ENCODE data around the gene NR4A3. TPM values are rescaled to one million over a fixed set of nuclear protein-coding genes. Genes with fewer than 3 reads are reported as not detected.

NR4A3 gene
- total and polyA plus RNA-seq, 2 experiments from 2014 or later: 0.10 to 0.17 TPM

GRCh38 chr9:99819856-99820684 is 1.6 kb upstream of the NR4A3 start:
- H3F3A ChIP-seq (replicated peaks; ENCODE audit: low read depth): peaks cover 24% of the 10 kb centered on the region
- H3K27ac ChIP-seq (ENCODE audit: low read depth): peak overlapping the region; percentile 52; the same call in 1 of the 2 replicates
- no peaks in the 10 kb centered on the region for H4K20me1 ChIP-seq (replicated peaks; ENCODE audit: insufficient read depth)
- TF ChIP-seq EZH2phosphoT487 (IDR thresholded peaks at IDR 0.05; ENCODE audit: unreplicated experiment): no peak
- no peak for TF ChIP-seq NANOG (IDR thresholded peaks at IDR 0.05; ENCODE audit: borderline replicate concordance)
- no peak for TF ChIP-seq ZNF114 (CRISPR knock-in tag; IDR thresholded peaks at IDR 0.05)
- peak; percentile 91 for TF ChIP-seq CREB1 (CRISPR knock-in tag; IDR thresholded peaks at IDR 0.05; ENCODE audit: low read depth)
- no peak for TF ChIP-seq POLR2AphosphoS5 (IDR thresholded peaks at IDR 0.05; ENCODE audit: low read depth)
- no peak for TF ChIP-seq ETS1 (IDR thresholded peaks at IDR 0.05)
- TF ChIP-seq STAT1 (IDR thresholded peaks at IDR 0.05; ENCODE audit: unreplicated experiment): no peak
- TF ChIP-seq CTCF (conservative IDR thresholded peaks at IDR 0.05; ENCODE audit: low read depth in 2 of 2): peak in 1 of 2 experiments; percentile 19; a peak in 1 of 4 replicates
- no peak for TF ChIP-seq ZNF331 (CRISPR knock-in tag; IDR thresholded peaks at IDR 0.05; ENCODE audit: low read depth)
- TF ChIP-seq, protein P1, sequence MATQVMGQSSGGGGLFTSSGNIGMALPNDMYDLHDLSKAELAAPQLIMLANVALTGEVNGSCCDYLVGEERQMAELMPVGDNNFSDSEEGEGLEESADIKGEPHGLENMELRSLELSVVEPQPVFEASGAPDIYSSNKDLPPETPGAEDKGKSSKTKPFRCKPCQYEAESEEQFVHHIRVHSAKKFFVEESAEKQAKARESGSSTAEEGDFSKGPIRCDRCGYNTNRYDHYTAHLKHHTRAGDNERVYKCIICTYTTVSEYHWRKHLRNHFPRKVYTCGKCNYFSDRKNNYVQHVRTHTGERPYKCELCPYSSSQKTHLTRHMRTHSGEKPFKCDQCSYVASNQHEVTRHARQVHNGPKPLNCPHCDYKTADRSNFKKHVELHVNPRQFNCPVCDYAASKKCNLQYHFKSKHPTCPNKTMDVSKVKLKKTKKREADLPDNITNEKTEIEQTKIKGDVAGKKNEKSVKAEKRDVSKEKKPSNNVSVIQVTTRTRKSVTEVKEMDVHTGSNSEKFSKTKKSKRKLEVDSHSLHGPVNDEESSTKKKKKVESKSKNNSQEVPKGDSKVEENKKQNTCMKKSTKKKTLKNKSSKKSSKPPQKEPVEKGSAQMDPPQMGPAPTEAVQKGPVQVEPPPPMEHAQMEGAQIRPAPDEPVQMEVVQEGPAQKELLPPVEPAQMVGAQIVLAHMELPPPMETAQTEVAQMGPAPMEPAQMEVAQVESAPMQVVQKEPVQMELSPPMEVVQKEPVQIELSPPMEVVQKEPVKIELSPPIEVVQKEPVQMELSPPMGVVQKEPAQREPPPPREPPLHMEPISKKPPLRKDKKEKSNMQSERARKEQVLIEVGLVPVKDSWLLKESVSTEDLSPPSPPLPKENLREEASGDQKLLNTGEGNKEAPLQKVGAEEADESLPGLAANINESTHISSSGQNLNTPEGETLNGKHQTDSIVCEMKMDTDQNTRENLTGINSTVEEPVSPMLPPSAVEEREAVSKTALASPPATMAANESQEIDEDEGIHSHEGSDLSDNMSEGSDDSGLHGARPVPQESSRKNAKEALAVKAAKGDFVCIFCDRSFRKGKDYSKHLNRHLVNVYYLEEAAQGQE (IDR thresholded peaks at IDR 0.05; ENCODE audit: unreplicated experiment): peak; percentile 9
- TF ChIP-seq EZH2 (IDR thresholded peaks at IDR 0.05; ENCODE audit: low read depth, unreplicated experiment): no peak
- TF ChIP-seq JUNB (IDR thresholded peaks at IDR 0.05; ENCODE audit: unreplicated experiment): no peak
- H3K4me2 ChIP-seq: peak overlapping the region; percentile 93
- no peaks in the 10 kb centered on the region for H3K36me3 ChIP-seq (ENCODE audit: insufficient read depth)
- peak overlapping the region; percentile 71 for H3K4me3 Mint-ChIP-seq
- DNase-seq (ENCODE audit: low spot score): peak; percentile 96
- H3K27me3 Mint-ChIP-seq (ENCODE audit: insufficient read depth, low read depth, poor library complexity): peaks cover 58% of the 10 kb centered on the region
- peaks cover 35% of the 10 kb centered on the region for H3K4me1 ChIP-seq (ENCODE audit: insufficient read depth)
- peak overlapping the region; percentile 96; the same call in 1 of the 2 replicates for H2AFZ ChIP-seq
- H3K4me1 Mint-ChIP-seq: peaks cover 32% of the 10 kb centered on the region
- no peaks in the 10 kb centered on the region for H3K9me3 Mint-ChIP-seq
- ATAC-seq: peak; percentile 26
- peaks cover 21% of the 10 kb centered on the region; the same call in 1 of the 2 replicates for H3K79me2 ChIP-seq (replicated peaks; ENCODE audit: insufficient read depth)
- H3K4me3 ChIP-seq: peak overlapping the region; percentile 78
- no peaks in the 10 kb centered on the region; the same call in 2 of the 3 replicates for H3K36me3 Mint-ChIP-seq (ENCODE audit: low read depth)
- H3K9me2 ChIP-seq (ENCODE audit: insufficient read depth): no peaks in the 10 kb centered on the region
- peak overlapping the region; percentile 63; the same call in 1 of the 2 replicates for H3K27ac Mint-ChIP-seq
- peaks cover 50% of the 10 kb centered on the region for H3K27me3 ChIP-seq (ENCODE audit: insufficient read depth)

Data from GM23338 (cell line).